ENCODE results near the gene NUDT14.

NUDT14 gene

DNA sequence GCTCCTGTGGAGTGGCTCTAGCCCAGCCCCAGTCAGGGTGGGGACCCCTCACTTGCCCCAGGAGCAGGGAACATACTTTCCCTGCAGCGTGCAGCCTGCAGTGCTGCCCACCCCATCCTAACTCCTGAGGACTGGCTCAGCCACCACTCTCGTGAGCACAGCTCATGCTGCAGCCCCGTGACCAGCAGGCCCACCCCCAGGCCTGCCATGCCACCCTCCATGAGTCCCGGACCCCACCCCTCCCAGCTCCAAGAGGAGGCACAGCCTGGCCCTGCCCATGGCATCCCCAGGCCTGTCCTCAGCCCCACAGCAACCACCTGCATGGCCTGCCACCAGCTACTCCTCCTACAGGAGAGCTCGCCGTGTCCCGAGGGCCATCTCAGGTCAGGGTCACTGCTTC lies 8.6 kb downstream of the NUDT14 start:
- no peak for FAIRE-seq

DNA sequence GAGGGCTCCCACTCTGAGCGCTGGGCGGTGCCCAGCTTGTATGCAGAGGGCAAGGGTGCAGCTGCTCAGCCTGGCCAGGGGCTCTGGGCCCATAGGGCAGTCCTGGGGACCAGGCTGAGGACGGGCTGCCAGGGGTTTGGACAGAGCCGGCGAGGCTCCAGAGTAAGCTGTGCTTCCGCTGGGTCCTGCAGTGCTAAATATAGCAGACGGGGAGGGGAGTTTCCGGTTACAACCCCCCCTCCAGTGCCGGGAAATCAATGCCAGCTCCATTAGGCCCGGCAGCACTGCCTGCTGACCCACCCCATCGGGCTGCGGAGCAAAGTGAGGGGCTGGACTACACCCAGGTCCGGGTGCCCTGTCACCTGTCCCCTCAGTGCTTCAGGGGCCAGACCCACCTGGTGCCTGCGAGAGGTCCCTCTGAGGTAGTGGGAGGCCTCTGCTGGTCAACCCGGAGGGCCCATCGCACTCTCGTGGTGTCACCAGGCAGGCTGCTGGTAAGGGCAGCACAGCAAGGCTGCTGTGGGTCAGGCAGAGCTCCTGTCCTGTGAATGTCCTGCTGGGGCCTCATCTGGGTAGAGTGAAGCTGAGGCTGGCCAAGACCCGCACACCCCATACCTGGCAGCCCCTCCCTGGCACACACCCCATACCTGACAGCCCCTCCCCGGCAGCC lies 10.0 kb downstream of the NUDT14 start:
- FAIRE-seq = no peak

DNA sequence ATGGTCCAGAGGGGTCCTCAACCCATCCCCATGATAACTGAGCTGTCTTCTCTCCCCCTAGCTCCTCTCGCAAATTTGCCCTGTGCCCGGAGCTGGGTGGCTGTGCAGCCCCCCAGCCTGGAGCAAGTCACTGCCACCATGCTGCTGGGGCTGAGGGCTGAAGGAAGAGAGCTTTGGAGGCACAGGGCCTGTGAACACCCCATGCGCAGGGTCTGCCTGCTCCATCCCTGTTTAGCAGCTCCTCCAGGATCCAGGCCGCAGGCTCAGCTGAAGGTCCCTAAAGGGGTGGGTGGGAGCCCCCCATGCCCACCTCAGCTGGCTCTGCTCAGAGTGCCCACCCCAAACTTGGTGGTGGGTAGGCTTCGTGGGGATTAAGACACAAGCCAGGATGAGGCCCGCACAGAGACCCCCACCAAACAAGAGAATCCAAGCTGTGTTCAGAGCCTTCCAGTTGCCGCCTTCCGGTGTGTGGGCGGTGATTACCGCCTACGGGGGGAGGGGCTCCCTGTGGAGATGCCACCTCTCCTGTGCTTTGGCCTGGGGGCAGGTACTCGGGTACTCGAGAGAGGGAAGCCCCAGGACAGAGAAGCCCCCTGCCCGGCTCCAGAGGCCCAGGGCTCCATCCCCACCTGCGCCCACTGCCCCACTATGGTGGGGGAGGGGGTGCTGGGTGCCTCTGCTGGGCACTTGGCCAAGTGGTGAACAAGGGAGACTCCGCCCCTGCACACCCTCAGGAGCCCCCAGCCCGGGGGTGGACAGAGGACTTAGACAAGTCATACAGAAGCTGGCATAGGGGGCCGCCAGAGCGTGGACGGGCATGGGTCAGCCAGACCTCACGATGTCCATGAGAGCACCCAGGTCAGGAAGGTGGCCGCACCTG lies 11.1 kb downstream of the NUDT14 start:
- FAIRE-seq = no peak

DNA sequence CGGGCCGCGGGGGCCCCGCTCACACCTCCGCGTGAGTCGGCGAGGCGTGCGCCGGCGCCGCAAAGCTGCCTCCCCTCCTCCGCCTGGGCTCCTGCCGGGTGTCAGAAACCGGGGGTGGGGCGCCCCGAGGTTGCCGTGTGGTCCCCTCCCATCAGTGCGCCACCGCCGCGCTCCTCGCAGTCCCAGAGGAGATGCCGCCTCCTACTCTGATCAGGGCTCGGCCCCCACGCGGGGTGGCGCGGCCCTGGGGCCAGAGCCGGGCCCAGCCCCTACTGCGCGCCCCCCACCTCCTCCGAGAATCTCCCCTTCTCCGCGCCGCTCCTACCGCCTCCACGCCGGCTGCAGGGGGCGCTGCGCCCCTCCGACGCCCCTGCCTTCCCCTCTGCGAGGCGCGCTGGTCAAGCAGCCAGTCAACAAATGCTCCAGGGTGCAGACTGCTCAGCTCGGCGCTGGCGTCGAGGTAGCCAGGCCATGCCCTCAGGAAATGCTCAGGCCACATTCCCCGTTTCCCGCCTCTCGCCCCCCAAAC lies 12.1 kb downstream of the NUDT14 start:
- FAIRE-seq = no peak

DNA sequence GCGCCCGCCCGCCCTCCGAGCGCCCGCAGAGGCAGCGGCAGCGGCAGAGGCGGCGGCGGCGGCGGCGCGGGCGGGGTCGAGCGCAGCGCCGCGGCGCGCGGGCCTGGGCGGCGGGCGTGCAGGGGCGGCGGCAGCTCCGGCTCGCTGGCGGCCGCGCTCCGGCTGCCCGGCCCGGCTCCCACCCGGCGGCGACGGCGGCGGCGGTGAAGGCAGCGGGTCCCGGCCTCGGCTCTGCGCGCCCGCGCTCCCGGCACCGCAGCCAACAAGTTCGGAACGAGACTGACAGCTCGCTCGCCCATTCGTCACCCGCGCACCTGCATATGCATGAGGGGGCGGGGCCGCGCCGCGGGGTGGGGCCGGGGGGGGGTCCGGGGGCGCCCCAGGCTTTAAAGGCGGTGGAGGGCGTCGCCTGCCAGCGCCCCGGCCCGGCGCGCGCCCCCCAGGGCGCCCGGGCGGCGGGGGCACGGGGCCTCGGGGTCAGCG lies 12.6 kb downstream of the NUDT14 start, which contains the start of gene JAG2:
Gene JAG2 (minus strand): TSS at position 281 of the 483 bp plus-strand sequence. CDS start 356 bp downstream, outside the sequence.
- no peak for FAIRE-seq

DNA sequence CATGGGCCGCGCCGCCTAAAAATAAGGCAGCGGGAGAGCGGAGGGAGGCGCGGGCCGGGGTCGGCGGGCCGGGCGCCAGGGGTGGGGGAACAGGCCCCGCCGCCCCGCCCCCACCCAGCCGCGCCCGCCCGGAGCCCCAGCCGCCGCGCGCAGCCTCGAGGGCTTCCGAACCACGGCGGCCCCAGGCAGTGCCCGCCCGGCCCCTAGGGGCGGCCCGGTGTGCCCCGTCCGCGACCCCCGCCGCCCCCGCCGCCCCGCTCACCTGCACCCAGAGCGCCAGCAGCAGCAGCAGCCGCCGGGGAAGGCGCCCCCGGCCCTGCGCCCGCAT lies 13.1 kb downstream of the NUDT14 start:
- no peak for FAIRE-seq

DNA sequence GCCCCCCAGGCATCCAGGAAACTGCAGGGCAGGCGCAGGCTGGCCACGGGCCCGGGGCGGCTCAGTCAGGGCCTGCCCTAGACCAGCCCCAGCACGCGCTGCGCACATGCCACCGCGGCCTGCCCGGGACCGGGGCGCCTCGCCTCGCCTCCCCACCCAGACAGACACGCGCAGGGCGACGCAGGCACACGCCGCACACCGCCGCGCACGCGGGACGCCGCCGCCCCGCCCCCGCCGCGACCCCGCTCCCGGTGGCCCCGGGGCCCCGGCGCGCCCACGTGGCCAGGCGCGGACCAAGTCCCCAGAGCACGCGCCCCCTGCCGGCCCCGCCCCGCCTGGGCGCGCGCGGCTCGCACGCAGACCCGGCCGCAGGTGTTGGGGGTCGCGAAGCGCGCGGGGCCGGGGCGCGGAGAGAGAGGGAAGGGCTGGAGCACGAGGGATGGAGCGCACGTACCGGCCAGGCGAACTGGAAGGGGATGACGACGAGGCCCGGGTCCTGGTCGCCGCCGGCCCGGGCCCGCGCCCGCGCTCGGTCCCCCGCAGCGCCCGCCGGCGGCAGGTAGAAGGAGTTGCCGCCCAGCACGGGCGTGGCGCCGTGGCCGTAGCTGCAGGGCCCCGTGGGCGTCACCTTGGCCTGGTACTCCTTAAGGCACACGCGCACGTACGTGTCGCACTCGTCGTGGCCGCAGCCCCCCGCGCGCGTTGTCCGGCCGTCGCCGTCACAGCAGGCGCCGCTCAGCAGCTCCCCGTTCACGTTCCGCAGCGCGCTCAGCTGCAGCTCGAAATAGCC lies 13.6 kb downstream of the NUDT14 start:
- FAIRE-seq = no peak

DNA sequence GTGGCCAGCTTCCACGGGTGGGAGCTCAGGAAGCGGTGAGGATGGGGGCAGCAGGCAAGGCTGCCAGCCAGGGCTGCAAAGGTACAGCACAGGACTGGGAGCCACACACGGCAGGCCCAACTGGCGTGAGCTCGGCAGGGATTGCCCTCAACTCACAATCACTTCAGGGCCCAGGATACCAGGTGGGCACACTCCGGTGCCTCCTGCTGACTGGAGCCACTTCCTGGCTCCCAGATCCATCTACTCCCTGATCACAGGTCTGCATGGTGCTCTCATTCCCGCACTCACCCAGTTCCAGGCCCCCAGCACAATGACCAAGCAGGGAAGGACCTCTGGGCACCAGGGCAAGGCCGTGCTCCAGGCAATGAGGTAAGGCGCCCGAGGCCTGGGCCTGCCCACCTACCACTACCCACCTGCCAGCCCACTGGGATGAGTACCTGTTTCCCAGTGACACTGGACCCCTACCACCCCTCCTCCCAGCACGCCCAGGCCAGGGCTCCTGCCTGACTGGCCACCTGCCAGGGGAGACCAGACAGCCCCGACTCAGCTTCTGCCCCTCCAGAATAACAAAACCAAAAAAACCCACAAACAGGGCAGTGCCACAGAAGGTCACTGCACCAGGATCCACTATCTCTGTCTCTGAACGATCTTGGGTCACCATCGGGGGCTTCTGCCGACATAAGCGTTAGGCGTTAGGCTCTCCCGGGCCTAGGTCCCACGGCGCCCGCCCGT lies 14.4 kb downstream of the NUDT14 start:
- no peak for FAIRE-seq

DNA sequence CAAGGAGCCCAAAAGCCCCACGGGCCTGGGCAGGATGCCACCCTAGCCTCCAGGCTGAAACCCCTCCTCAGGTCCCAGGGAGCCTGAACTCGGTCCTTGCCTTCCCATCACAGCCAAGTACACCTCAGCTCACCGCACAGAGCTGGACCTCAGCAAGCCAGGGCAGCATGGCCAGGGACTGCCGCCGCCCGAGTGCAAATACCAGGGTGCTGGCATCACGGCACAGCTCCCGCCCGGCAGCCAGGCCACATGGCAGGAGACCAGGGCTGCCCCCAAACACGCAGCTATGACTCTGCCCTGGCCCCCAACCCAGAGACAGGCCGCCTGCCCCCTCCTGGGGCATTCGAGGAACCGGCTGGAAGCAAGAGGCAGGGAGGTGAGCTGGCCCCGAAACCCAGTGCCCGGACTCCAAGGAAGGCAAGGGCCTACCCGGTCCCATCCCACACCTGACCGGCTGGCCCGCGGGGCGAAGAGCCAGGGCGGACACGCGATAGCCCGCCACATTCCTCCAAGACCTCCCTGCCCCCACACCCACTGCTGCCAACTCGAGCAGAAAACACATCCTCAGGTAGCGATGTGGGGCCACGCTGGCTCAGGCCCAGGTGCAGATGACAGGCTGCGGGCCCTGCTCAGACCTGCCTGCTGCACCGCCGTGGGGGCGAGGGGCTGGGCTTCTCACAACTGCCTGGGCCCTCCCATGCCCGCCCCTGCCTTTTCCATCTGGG lies 15.2 kb downstream of the NUDT14 start:
- FAIRE-seq = no peak

DNA sequence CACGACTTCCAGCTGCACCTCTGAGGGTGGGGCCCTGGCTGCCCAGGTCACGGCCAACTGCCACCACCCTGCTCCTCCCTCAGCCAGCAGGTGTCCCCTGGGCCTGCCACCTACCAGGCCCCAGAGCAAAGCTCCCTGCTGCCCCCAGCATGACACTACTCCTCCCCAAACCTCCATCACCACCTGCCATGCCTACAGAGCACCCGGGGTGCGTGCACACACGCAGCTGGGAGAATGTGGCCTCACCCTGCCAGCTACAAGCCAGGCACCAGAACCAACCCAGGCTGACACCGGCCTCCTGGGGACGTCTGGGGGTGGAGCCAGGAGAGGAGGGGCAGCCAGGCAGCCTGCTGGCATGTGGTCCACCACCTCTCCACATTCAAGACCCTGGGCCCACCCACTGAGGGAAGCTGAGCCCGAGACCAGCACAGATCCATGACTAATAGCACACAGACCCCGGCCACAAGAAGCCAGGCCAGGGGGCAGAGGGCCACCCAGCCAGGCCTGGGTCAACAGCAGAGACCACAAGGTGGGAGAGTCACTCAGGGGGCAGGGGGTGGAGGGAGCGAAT lies 15.9 kb downstream of the NUDT14 start:
- no peak for FAIRE-seq

DNA sequence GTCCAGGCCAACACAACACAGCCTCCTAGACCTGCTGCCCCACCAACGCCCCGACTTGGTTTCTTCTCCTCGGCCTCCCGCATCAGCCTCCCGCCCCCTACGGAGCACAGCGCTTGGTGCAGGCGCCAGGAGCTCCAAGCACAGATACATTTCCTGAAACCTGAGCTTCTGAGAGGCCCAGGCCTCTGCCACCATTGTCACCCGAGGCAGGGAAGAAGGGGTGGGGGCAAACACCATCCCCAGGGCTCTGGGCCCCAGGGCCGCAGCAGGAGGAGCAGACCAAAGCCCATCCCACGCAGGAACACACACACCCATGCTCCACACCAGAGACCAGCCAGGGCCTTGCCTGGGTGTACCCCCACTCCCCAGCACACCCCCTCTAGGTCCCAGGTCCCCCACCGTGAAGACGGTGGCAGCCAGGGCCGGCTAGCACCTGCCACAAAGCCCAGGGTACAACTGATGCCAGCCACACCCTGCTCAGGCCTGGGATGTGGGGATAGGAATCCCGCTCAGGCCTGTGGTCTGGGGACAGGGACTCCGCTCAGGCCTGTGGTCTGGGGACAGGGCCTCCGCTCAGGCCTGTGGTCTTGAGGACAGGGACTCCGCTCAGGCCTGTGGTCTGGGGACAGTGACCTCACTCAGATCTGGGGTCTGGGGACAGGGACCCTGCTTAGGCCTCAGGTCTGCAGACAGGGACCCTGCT lies 17.9 kb downstream of the NUDT14 start:
- no peak for FAIRE-seq

DNA sequence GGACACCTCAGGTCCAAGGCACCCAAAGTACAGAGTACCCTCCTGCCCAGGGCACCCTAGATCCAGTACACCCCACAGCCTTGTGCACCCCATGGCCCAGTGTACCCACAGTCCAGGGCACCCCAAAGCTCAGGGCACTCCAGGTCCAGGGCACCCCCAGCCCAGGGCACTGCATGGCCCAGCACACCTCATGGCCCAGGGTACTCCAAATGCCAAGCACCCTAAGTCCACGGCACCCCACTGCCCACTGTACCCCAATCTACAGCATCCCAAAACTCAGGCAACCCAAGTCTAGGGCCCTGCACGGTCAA lies 18.5 kb downstream of the NUDT14 start:
- FAIRE-seq = no peak

DNA sequence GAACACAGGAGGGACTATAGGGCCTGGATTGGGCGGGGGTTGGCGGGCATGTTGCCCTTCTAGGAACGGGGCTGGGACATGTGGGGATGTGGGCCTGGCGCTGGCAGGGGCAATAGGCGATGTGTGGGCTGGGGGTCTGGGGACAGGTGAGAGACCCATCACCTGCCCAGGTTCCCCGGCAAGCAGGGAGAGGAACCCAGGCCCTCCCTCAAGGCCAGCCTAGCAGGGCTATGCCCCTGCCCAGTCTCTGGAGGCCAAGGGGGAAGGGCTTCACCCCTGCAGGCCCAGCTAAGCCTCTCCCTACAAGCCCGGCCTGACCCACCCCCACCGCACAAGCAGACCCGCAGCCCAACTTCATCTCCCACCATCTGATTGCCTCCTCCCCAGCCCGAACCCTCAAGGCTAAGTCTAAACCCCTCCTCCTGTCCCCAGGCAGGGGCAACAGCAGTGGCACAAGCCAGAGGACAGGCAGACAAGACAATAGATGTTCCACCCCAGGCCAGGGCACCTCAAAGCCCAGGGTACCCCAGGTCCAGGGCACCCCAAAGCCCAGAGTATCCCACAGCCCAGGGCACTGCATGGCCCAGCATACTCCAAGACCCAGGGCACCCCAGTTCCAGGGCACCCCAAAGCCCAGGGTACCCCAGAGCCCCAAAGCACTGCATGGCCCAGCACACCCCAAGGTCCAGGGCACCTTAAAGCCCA lies 19.0 kb downstream of the NUDT14 start:
- no peak for FAIRE-seq

DNA sequence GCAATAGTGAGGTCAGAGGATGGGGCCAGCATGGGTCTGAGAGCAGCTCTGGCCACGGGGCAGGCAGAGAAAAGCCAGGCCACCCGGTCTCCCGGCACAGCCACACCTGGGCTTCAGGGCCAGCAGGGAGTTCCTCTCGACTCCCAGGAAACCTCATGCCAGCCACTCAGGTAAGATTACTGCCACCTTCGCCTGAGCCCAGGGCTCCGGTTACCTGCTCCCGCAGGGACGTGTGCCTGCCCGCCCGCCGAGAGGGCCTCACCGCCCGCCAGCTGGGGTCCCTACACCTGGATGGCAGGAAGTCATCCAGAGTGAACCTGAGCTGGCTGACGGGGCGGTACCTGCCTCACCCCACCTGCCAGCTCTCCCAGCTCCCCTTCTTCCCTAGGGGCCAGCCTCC lies 19.8 kb downstream of the NUDT14 start:
- FAIRE-seq = no peak

DNA sequence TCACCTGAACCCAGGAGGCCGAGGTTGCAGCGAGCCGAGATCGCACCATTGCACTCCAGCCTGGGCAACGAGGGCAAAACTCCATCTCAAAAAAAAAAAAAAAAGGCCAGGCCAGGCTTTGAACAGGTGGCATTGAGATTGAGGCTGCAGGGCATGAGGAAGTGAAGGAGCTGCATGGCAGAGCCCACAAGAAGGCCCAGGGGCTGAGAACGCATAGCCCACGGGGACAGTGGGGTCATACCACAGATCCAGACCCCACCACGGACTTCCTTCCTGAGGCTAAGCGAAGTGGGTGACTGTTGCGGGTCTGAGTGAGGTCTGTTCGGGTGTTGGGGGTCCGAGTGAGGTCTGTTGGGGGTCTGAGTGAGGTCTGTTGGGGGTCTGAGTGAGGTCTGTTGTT lies 20.3 kb downstream of the NUDT14 start:
- no peak for FAIRE-seq

DNA sequence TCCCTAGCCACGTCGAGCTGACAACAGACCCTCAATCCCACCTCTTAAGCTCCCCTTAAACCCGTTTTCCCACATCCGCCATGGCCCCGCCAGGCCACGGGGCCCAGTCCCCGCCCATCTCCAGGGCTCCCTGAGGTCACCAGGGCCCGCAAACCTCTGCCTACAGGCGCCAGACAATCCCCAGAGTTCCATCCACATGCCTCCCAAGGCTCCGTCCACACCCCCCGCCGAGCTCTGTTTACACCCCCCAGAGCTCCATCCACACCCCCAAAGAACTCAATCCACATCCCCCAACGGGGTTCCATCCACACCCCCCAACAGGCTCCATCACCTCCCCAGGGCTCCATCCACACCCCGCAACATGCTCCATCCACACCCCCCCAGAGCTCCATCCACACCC lies 21.8 kb downstream of the NUDT14 start:
- FAIRE-seq = no peak

DNA sequence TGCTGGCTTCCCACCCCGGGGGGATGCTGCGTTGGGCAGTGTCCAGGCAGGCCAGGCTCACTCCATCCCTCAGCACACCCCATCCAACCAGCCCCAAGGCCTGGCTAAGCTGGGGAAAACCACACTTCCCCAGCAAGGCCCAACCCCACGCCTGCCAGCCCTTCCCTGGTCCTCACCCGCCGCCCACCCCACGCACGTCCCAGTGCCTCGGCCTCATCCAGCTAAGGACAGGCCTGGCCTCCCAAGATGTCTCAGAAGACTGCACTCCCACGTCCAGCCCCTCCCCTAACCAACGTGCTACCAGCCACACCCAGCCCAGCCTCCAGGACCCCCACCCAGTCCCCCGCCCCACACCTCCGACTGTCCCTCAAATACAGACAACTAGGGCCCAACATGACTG lies 22.3 kb downstream of the NUDT14 start:
- no peak for FAIRE-seq

DNA sequence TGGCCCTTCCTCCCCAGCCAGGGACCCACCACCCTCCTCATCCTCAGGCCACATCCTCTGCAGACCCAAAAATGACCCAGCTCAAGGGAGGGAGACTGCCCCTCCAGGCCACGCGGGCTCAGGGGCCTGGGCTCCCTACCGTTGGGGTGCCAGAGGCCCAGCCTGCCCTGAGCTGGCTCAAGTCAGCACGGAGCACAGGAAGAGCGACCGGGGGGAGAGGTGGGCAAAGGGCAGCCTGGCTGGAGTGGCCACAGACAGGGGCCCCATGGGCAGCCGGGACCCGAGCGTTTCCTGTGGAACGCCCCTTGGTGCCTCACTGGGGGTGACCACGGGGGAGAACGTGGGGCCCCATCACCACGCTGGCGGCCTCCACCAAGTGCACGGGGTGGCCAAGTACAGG lies 23.2 kb downstream of the NUDT14 start:
- no peak for FAIRE-seq

DNA sequence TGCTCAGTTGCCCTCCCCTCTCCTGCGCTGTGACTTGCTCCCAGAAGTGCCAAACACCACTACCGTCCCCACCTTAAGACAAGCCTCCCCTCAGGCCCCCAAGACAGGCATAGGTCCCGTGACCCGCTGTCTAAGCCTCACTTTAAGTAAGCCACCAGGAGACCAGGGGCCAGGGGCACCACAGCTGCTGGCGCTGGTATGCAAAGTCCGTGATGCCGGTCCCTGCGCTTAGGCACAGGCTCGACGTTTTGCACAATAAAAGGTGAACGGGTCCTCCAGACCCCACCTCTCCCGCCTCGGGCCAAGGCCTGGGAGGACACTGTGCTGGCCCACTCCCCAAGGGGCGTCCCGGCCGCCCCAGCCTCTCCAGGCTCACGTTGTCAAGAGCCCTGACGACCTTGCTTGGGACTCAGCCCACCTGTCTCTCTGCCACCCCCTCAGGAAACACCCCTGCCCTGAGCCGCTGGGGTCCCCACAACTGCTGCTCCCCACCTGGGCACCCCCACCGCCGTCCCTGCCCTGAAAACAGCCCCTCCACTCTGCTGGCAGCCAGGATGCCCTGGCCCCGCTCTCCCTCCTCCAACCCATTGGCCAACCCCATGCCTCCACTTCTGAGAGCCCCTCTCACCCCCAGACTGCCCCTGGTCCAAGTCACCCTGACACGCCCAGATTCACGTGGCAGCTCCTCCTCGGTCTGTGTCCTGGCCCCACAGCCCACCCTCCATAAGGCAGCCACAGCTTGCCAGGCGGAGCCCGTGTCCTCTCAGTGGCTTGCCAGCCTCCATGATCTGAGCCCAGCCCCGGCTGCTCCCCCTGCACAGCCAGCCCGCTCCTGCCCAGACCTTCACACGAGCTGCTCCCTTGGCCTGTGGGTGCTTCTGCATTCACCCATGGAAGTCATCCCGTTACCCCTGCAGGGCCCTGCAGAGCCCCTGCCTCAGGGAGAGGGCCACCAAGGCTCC lies 24.4 kb downstream of the NUDT14 start:
- FAIRE-seq = no peak

Measured in colon (tissue), 2 donors.